HG03575 (cell line): ENCODE measurements around the gene CCIN.
"Not testable (repeated sequence)": the region's sequence is repeated elsewhere in the genome, so short reads cannot be mapped to it uniquely, and the experiment has no call there.

Experiments
- ATAC-seq: cut with Tn5 transposase; IDR thresholded peaks from one replicate; pipeline ENCODE4 v1.9.1; 2021; ENCODE audit not compliant: unreplicated experiment, insufficient number of reproducible peaks, low FRiP score; ENCODE audit errors: extremely low read depth

CCIN gene

GRCh38 chr9:36169166-36169565 lies at the start of gene CCIN:
Gene CCIN, plus strand, starts transcription at chr9:36169388. Its CDS starts 115 bp downstream, at chr9:36169503.
- no peak for ATAC-seq

- ATAC-seq, result no peak
These were observed 49.7 kb upstream of the CCIN start for GRCh38 chr9:36119476-36119875.

GRCh38 chr9:36120705-36121104 lies 48.5 kb upstream of the CCIN start:
- no peak for ATAC-seq

GRCh38 chr9:36121971-36122370 lies 47.2 kb upstream of the CCIN start:
- ATAC-seq, result no peak

- ATAC-seq, result no peak
These were observed 45.7 kb upstream of the CCIN start for GRCh38 chr9:36123515-36123914.

GRCh38 chr9:36125062-36125855 lies 43.9 kb upstream of the CCIN start:
- no peak for ATAC-seq

- ATAC-seq, result no peak
These were observed 43.0 kb upstream of the CCIN start for GRCh38 chr9:36126016-36126730.

GRCh38 chr9:36127652-36128244 lies 41.4 kb upstream of the CCIN start:
- no peak for ATAC-seq

- ATAC-seq, result no peak
These were observed 40.8 kb upstream of the CCIN start for GRCh38 chr9:36128349-36128748.

- ATAC-seq, result no peak
These were observed 40.0 kb upstream of the CCIN start for GRCh38 chr9:36129139-36129538.

GRCh38 chr9:36131666-36132065 lies 37.5 kb upstream of the CCIN start:
- not testable (repeated sequence) for ATAC-seq

- ATAC-seq, result no peak
These were observed 37.1 kb upstream of the CCIN start for GRCh38 chr9:36132086-36132485.

- ATAC-seq, result no peak
These were observed 34.3 kb upstream of the CCIN start for GRCh38 chr9:36134761-36135505.

GRCh38 chr9:36135741-36136271 lies 33.4 kb upstream of the CCIN start:
- ATAC-seq, result no peak

GRCh38 chr9:36136272-36136893 lies 32.8 kb upstream of the CCIN start, which contains the start of gene GLIPR2:
Gene GLIPR2, plus strand, starts transcription at chr9:36136733. Its CDS starts 46 bp downstream, at chr9:36136779.
- ATAC-seq, result no peak

GRCh38 chr9:36136894-36137391 lies 32.2 kb upstream of the CCIN start:
- ATAC-seq, result no peak

GRCh38 chr9:36137392-36138004 lies 31.7 kb upstream of the CCIN start:
- no peak for ATAC-seq

- no peak for ATAC-seq
These were observed 30.7 kb upstream of the CCIN start for GRCh38 chr9:36138496-36138895.
